GM19193 (cell line): ENCODE results near the gene SERINC3.

Experiments
- POLR2A ChIP-seq: IDR thresholded peaks from 4 replicates; pipeline ENCODE4 v1.6.1; 2011; ENCODE audit not compliant: insufficient read depth, insufficient read length; ENCODE audit errors: extremely low read depth

SERINC3 gene

DNA sequence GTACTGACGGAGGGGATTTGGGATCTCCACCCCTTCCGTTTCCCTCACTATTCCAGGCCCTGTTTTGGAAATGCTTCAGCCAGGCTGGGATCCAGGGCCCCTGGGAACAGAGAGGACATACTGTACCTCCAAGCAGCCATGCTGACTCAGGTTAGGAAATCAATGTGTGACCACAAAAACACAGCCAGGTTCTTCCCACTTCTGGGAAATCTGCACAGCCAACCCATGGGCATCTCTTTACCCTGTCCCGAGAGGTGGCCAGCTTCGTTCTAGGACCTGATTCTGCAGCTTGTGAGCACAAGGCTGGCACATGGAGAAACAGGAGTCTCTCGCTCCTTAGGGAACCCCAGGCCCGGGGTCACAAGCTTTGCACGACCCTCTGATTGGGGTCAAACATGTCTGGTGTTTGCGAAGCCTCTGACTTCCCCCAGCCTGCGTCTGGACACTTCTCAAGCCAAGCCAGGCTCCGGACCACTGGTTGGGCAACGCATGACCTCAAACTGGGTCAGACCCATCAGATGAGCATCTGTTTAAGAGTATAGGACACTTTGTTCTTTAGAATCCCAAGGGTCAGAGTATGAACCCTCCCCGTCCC, 54.5 kb downstream of the SERINC3 start:
- no peak for TF ChIP-seq POLR2A

GRCh38 chr20:44465001-44465560, 56.8 kb downstream of the SERINC3 start:
- no peak for TF ChIP-seq POLR2A

- TF ChIP-seq POLR2A, result no peak
These were observed 57.4 kb downstream of the SERINC3 start for GRCh38 chr20:44464514-44464913.

- no peak for TF ChIP-seq POLR2A
These were observed 58.4 kb downstream of the SERINC3 start for GRCh38 chr20:44463466-44463865.

DNA sequence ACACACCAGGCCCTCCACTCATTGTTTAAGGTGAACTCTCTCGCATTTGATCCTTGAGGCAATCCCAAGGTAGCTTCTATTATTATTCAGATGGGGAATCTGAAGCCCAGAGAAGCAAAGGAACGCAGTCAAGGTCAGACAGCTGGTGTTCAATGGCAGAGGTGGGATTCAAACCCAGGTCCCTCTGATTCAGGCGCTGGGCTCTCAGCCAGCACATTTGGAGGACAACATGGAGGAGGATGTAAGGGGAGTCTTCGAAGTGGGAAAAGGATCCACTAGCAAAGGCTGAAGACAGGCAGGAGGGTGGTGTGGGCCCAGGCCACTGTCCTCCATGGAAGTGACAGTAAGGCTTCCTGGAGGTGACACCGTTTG, 60.1 kb downstream of the SERINC3 start:
- no peak for TF ChIP-seq POLR2A

GRCh38 chr20:44461142-44461802, 60.6 kb downstream of the SERINC3 start:
- no peak for TF ChIP-seq POLR2A

GRCh38 chr20:44460795-44461141, 61.1 kb downstream of the SERINC3 start:
- TF ChIP-seq POLR2A, result no peak

- TF ChIP-seq POLR2A, result no peak
These were observed 62.6 kb downstream of the SERINC3 start for GRCh38 chr20:44459271-44459670.

GRCh38 chr20:44457016-44457415, 64.9 kb downstream of the SERINC3 start:
- TF ChIP-seq POLR2A, result no peak

DNA sequence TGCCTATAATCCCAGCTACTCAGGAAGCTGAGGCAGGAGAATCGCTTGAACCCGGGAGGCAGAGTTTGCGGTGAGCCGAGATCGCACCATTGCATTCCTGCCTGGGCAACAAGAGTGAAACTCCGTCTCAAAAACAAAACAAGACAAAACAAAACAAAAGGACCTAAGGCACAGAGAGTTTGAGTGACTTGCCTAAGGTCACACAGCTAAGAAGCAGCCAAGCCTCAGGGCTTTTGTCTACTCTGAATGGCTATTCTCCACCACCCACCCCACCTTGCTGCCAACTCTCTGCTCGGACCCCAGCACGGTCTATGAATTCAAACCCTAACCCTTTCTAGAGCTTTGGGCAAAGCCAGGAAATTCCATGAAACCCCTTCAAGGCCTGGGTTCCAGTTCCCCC, 65.3 kb downstream of the SERINC3 start:
- no peak for TF ChIP-seq POLR2A

- TF ChIP-seq POLR2A, result no peak
These were observed 66.7 kb downstream of the SERINC3 start for GRCh38 chr20:44455126-44455525.

DNA sequence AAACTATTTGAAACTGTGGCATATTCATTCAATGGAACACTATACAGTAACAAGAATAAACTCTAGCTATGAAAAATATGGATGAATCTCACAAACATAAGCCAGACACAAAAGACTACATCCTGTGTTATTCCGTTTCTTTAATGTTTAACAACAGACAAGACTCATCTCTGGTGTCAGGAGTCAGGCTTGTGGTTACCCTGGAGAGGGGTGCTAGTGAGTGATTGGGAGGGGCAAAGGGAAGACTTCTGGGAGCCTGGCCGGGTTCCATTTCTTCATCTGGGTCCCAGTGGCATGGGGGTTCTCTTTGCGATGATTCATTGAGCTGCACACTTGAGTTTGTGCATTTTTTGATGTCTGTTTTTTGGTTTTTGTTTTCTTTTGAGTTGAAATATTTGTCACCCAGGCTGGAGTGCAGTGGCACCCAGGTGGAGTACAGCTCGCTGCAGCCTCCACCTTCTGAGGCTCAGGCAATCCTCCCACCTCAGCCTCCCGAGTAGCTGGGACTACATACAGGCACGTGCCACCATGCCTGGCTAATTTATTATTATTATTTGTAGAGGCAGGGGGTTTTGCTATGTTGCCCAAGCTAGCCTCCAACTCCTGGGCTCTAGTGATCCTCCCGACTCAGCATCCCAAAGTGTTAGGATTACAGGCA, 67.4 kb downstream of the SERINC3 start:
- TF ChIP-seq POLR2A, result no peak

- TF ChIP-seq POLR2A, result no peak
These were observed 70.9 kb downstream of the SERINC3 start for GRCh38 chr20:44450903-44451450.

GRCh38 chr20:44450281-44450889, 71.5 kb downstream of the SERINC3 start:
- TF ChIP-seq POLR2A, result no peak

- TF ChIP-seq POLR2A, result no peak
These were observed 72.0 kb downstream of the SERINC3 start for GRCh38 chr20:44449864-44450263.
